CD4-positive, alpha-beta T cell treated with Interleukin-10 for 1 hour (primary cell): ENCODE data around the gene EML1.

Experiments
- DNase-seq: peaks from one replicate; pipeline ENCODE4 v3.0.0-alpha.2; 2020

The EML1 gene

DNA sequence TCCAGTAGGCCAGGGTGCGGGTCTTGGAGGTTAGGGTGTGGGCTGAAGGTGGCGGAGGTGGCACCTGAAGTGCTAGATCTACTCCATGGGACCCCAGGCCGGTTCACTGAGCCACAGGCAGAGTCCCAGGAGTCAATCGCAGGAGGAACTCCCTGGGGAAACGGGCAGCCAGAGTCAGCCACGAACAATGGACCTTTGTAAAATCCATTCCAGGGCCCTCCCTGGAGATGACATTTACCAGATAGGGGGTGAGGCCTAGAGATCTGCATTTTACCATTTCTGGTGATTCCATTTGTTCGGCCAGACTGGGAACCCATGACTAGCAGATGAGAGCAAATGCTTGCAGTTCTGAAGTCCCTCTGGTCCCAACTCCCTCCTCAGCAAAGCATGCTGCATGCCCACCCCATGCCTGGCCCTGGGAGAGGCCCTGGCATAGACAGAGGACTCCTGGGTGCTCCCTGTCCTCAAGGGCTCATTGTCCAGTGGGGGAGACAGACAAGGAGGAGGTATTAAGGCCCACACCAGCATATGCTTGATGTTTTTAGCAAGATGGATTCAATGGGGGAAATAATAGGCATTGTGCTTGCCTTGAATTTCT lies 115.5 kb downstream of the EML1 start:
- no peak for DNase-seq

DNA sequence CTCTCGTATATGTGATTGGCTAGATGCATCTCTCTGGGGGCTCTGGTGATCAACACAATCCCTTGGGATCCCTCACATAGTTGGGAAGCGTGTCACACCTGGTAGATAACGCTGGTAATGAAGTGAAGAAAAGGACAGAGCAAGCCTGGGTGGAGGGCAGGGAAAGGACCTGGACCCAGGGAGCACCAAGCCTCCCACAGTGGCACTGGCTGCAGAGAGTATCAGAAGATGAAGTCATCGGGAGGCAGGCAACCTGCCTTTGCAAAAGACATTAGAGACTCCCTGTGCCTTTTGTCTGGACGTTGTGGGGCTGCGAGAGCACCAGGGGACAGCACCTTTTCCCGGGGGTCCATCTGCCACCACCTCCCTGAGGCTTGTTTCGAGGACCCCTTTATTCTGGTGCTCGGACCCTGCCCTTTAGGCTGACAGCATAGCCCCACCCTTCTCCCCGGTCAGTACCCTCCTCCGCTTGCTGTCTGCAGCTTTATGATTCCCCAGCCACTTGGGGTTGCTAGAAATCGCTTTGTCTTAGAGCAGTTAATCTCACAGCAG lies 116.4 kb downstream of the EML1 start:
- DNase-seq, result no peak

DNA sequence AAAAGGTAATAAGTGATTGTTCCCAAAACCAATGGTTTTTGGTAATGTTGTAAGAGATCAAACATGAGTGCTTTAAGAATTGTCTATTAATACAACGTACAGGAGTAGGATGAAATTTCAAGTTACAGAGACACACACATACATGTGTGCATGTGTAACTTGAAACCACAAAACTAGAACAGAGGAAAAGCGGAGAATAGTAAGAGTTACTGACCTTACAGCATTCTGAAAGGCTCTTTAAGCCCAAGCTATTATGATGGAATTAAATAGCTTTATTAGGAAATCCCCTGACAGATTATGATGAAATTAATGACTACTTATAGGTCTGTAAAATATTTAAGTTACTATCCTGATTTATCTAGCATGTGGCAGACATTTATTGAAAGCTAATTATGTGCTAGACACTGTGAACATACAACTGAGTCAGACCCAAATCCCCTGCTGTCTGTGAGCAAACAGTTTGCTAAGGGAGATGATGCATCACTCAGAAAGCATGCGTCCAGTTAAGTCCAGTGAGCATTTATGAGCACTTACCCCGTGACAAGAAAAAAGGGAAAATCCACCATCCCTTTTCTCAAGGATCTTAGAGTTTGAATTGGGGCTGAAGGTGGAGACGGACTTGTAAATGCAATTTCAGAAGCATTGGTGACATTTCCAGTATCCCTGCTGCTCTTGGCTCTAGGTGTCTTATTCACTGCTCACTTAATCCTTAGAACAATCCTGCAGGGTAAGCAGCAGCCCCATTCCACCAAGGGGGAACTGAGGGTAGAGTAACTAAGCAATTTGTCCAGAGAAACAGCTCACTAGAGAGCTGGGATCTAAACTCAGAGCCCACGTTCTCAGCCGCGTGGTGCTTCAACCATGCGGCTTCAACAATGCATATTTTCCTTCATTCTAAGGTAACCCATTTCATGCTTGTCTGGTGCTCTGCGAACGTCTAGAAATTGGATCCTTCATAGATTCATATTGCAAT lies 117.4 kb downstream of the EML1 start:
- DNase-seq, result no peak

- no peak for DNase-seq
Observed at GRCh38 chr14:99915305-99916090, 122.3 kb downstream of the EML1 start.

DNA sequence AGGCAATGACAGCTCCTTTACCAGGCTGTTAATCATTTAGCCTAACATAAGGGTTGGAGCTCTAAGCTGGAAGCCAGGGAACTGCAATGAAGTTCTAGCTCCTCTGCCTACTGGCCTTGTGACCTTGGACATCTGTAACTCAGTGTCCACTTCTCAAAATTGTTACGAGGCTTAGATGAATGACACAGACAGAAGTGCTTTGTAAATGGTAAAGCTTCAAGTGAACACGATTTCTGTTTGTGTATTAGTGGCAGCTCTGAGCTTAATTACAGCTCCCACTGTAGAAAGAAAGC lies 122.8 kb downstream of the EML1 start:
- DNase-seq, result no peak

GRCh38 chr14:99918781-99919180 lies 125.6 kb downstream of the EML1 start:
- DNase-seq, result no peak

DNA sequence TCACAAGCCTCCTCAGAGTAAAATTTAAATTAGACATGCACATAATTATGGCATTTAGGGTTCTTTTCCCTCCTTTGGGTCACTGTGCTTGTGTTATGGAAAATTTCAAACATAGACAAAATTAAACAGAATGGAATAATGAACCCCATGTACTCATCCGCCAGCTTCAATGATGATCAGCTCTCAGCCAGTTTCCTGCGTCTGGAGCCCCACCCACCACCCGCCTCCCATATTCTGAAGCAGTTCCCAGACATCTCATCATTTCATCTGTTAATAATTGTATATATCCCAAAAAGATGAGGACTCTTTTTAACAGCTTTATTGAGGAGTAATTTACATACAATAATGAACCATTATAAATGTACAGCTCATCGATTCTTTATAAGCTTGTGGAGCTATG lies 128.2 kb downstream of the EML1 start:
- no peak for DNase-seq

DNA sequence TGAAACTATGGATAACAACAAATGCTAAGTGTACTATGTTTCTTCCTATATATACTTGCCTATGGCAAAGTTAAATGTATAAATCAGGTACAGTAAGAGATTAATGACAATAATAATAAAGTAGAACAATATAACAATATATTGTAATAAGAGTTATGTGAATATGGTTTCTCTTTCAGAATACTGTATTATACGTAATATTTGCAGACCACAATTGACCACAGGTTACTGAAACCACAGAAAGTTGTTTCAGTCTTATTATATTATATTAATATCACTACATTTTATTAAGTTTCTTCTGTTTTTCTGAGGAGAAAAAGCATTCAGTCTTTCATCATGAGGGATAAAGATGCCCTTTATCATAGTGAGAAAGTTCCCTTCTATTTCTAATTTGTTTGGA lies 131.2 kb downstream of the EML1 start:
- no peak for DNase-seq

GRCh38 chr14:99925471-99925870 lies 132.3 kb downstream of the EML1 start:
- DNase-seq, result no peak

GRCh38 chr14:99928963-99929362 lies 135.8 kb downstream of the EML1 start:
- no peak for DNase-seq

- DNase-seq, result no peak
Observed at GRCh38 chr14:99929601-99930000, 136.4 kb downstream of the EML1 start.

GRCh38 chr14:99930420-99931274 lies 137.4 kb downstream of the EML1 start:
- DNase-seq, result no peak

DNA sequence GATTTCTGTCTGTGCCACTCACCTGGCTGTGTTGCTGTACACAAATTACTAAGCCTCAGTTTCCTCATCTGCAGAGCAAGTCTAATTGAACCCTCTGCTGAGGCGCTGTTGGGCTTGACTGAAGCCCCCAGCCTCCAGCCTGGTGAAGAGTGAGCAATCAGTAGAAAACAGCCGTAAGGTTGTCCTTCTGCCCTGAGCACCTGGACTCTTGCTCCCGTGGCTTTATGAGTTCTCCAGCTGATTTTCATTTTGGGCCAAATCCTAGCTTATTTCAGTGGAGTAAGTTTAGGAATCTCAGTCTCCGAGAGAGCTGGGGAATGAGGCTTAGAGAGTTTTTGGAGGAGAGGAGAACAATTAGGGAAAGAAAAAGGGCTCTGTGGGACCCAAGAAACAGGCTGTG lies 138.1 kb downstream of the EML1 start:
- no peak for DNase-seq

GRCh38 chr14:99936056-99936455 lies 142.8 kb downstream of the EML1 start:
- DNase-seq, result no peak

DNA sequence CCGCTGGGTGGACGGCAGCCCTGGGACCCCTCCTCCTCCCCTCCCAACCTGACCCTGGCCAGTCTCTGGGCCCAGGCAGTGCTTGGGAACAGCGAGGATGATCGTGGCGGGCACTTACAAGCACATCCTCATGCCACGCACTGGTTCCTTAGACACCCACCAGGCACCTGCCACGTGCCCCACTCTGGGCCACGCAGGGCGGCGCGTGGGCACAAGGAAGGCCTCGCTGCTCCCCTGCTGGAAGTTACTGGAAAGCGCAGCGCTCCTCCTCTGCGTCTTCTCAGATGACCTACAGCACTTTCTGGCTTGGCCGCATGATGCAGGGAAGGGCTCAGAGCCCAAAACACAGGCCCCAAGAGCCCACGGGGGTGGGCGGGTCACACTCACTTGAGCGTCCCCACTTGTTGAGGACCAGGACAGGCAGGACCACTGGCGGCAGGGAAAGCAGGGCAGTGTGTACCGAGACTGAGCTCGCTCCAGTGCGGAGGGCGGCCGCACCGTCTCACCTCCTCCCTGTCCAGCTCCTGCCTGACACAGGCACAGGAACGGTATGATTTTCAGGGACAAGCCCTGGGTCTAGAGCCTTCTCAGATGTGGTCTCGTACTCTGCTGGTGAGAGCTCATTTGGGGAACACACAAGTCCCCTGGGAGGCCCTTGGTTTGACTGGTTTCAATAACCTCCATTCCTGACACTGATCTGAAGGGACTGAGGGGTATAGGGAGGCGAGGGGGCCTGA lies 143.7 kb downstream of the EML1 start:
- DNase-seq, result no peak

DNA sequence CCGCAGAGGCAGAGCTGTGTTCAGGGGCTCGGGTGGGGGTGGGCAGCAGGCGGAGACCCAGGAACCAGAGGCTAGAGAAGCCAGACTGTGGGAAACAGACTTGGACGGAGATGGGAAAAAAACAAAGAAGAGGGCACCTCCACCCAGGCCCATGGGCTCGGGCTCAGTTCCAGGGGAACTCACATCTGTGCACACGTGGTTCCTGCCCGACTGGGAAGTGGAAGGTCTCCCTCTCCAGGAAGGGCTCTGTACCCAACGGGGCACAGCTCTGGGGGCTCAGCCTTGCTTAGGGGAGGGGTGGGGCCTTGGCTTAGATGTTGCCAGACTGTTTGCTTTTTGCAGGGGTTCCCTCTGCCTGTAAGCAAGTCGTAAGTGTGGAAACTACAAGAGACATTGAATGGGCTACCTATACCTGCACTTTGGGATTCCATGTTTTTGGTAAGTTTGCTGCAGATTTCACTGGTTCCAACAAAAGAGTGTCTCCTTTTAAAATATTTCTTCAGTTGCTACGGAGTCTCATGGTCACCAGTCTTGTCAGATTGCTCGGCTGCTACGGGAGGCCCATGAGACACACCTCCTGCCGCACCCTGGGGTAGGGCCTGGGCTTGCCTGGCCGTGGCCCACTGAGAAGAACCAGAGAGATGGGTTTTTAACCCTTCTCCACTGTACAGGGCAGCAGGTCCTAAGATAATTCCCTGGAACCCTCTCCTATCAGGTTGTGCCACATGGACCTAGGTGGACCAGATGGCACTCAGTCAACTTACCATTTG lies 144.4 kb downstream of the EML1 start:
- no peak for DNase-seq

DNA sequence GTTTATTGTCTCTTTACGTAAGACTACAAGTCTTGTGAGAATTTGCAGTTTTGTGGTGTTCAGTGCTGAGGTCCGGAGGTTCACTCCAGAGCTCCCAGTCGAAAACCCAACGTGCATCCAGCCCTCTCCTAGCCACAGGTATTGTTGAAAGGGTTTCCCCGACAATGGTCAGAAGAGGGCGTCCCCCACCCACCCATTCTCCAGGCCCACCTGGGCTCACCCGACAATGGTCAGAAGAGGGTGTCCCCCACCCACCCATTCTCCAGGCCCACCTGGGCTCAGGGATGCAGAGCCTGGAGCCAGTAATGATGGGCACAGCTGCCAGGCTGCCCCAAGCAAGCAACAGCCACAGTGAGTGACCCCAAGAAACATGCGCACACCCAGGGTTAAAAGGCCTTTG lies 145.2 kb downstream of the EML1 start:
- DNase-seq, result no peak

- no peak for DNase-seq
Observed at GRCh38 chr14:99938896-99939295, 145.7 kb downstream of the EML1 start.

DNA sequence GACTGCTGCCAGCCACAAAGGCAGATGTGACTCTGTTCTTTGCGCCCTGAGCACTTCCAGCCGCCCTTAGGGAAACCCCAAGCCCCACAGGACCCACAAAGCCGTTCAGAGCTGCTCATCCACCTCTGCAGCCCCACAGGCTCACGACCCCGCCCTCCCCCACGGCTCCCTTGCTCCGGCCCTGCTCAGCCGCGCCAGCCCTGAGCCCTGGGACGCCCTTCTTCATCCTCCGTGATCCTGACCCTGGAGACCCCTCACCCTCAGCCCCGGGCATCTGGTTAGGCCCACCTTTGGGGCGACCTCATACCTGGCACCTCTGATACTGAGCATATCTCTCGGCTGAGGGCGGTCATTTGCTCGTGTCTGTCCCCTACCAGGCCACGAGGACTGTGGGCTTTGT lies 146.2 kb downstream of the EML1 start:
- no peak for DNase-seq

DNA sequence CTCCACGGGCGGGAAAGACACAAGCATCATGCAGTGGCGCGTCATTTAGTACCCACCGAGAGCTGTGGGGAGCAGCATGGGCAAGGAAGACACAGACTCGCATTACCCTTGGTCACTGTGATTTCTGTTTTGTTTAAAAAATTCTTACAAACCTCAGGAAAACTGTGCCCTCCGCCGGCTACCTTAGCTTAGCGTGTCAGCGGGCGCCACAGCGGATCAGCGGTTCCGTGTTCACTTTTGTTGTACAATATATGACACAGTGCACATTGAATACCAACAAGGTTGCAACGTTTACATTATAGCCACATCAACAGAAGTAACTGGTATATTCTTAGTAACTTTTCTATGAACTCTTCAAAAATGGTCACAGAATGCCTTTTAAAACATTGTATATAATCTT lies 146.9 kb downstream of the EML1 start:
- DNase-seq, result no peak

- DNase-seq, result no peak
Observed at GRCh38 chr14:99941211-99941610, 148.0 kb downstream of the EML1 start.
